GM18951 (cell line): ENCODE results near the gene KISS1R.

Source experiments
- POLR2A ChIP-seq: IDR thresholded peaks from 4 replicates; pipeline ENCODE4 v1.6.1; 2011; ENCODE audit warnings: mild to moderate bottlenecking; ENCODE audit not compliant: insufficient read length, insufficient read depth; ENCODE audit errors: extremely low read depth
- in situ Hi-C: fragments of 300-500 bp; cut with MboI; formaldehyde crosslinking; loops from one replicate; pipeline ENCODE4 v1.12.0; 2022; ENCODE audit warnings: low sequenced_read_pairs, mixed read lengths, inconsistent platforms; ENCODE audit not compliant: unreplicated experiment

The KISS1R gene

DNA sequence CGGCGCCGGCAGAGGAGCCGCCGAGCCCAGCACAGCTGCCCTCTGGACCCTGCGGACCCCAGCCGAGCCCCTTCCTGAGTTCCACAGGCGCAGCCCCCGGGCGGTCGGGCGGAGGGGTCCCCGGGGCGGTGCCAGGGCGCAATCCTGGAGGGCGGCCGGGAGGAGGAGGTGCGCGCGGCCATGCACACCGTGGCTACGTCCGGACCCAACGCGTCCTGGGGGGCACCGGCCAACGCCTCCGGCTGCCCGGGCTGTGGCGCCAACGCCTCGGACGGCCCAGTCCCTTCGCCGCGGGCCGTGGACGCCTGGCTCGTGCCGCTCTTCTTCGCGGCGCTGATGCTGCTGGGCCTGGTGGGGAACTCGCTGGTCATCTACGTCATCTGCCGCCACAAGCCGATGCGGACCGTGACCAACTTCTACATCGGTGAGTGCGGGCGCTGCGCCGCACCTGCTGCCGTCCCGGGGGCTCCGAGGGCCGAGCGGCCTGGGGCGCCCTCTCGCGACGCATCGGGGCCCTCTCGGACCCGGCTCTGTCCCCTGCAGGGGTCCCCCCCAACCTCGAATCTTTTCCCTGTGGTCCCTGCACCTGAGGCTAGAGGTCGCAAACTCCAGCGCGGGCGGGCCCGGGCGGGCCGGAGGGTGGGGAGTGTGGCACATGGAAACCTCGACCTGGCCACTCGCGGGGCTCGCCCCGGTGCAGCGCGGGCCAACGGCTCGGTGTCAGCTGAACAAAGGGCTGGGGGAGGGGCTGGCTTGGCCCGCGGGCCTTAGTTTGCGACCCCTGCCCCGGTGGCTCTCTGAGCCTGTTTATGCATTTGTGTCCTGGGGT, at the start of gene KISS1R:
KISS1R (plus strand) TSS at position 11 of the 829 bp plus-strand sequence; CDS start at position 181, 170 bp downstream.
- in situ Hi-C loops, result loop anchor here (10.0 kb wide), 1 partner anchor 53 kb away; no protein-coding TSS in a partner anchor
- TF ChIP-seq POLR2A, result no peak

DNA sequence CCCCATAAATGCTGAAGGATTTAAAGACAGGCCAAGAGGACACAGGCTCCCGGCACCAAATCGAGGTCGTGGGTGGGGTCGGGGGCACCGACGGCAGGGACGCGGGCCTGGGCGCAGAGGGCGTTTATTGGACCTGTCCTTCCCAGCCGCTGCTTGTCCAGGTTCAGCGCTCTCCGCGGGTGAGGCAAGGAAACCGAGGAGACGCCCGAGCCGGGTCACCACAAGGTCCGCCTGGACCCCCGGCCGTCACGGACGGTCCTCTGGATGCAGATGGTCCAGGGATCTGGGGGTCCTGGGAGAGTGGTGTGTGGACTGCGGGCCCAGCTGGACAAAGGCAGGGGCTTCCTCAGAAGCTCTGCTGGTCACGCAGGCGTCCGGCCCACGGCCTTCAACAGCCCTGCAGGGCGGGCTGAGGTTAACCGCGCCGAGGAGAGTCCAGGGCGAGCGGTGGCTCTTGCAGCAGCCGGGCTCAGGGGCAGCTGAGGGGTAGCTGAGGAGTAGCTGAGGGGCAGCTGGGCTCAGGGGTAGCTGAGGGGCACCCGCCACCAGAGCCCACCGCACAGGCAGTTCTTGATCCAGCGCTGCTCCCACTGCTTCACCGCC, 49.2 kb upstream of the KISS1R start:
- TF ChIP-seq POLR2A, result no peak
- in situ Hi-C loops, result loop anchor here (10.0 kb wide), 2 partner anchors 47 to 117 kb away; partner anchors contain the start of genes KISS1R, R3HDM4 and WDR18

DNA sequence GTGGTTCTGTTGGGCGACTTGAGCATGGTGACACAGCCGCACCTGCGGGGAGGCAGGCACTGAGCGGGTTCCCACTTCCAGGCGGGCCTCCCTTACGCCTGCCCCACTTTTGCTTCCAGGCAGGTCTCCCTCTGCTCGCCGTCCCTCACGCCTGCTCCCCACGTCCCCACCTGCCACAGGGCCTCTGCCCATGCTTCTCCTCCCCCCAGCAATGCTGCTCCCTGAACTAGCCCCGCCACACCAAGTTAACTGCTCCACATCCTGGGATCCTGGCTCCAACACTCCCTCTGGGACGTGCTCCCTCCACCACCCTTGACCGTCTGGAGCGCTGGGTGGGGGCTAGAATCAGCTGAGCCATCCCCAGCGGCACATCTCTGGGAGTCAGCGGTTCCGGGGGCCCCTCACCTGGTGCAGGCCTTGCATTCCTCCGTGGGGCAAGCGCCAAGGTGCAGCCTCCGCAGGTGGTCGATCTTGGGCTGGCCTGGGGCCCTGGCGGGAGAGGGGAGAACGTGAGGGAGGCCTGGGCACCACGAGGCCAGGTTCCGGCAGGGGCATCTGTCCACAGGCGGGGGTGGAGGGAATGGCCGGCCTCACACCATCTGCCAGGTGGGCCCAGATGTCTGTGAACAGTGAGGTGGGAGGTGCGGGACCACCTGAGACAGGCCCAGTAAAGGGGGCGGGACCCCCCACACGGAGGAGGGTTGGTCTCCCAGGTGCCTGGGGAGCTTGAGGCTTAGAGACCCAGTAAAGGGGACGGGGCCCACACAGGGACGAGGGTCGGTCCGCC, 48.5 kb upstream of the KISS1R start:
- TF ChIP-seq POLR2A, result no peak
- in situ Hi-C loops, result loop anchor here (10.0 kb wide), 2 partner anchors 46 to 116 kb away; partner anchors contain the start of genes KISS1R, R3HDM4 and WDR18

DNA sequence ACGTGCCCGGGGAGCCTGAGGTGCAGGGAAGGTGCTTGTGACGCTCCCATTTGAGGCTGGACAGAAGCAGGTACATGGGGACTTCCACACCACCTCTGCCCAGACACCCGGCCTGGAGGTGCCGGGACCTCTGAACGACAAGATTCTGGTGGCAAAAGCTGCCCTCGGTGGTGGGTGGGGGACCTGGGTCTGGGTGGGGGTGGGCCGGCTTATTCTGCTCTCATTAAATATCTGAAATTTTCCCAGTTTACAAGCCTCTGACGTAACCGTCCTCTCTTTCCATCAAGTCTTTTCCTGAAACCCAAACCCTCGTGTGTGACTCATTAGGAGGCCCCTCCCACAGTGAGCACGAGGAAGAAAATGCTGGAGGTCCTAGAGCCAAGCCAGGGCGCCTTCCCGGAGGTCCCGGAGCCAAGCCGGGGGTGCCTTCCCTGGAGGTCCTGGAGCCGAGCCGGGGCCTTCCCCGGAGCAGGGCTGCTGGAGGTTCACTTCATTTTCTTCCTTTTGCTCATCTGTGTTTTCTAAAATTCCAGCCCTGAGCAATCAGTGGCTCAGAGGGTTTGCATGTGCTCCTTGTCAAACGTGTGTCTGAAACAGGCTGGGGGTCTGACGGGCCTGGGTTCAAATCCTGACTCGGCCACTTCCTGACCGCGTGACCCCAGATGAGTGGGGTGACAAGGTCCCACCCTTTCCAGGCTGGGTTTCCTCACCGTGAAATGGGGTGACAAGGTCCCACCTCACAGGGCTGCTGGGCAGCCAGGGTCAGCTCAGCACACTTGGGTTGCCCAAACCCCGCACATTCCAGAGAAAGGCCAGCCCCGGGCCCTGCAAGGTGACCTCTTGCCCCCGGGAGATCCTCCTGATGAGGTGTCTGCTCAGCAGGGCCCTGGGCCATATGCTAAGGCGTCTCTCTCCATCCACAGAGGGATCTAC, 47.6 kb upstream of the KISS1R start:
- in situ Hi-C loops, result loop anchor here (10.0 kb wide), 2 partner anchors 45 to 115 kb away; partner anchors contain the start of genes KISS1R, R3HDM4 and WDR18

DNA sequence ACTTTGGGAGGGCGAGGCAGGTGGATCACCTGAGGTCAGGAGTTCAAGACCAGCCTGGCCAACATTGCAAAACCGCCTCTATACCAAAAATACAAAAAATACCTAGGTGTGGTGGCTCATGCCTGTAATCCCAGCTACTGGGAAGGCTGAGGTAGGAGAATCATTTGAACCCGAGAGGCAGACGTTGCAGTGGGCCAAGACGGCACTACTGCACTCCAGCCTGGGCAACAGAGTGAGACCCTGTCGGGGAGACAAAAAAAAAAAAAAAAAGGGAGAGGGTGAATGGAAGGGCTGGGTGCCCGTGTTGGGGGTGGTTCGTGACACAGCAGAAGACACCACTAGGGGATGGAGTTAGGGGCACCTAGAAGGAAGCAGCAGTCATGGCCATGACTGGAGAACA, 46.8 kb upstream of the KISS1R start:
- no peak for TF ChIP-seq POLR2A
- in situ Hi-C loops, result no loop called here

More for the DNA sequence above, 47.6 kb upstream of the KISS1R start:
- TF ChIP-seq POLR2A, result no peak

DNA sequence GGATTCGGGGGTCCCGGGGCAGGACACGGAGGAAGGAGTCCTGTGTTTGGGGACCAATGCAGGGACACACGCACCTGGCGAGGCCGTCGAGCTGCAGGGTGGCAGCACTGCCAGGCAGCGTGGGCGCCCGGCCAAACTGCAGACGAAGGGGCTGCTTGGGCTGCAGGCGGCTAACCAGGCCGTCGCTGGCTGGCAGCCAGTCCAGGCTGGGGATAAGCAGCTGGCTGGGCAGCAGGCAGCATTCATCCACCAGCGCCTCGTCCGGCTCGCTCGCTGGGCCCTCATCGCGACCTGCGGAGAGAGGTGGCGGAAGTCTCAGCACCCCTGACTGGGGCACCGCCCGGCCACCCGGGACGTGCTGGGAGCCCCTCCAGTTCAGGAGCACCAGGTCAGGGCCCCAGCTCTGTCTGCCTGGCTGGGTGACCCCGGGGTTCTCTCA, 46.2 kb upstream of the KISS1R start:
- TF ChIP-seq POLR2A, result no peak
- in situ Hi-C loops, result no loop called here

DNA sequence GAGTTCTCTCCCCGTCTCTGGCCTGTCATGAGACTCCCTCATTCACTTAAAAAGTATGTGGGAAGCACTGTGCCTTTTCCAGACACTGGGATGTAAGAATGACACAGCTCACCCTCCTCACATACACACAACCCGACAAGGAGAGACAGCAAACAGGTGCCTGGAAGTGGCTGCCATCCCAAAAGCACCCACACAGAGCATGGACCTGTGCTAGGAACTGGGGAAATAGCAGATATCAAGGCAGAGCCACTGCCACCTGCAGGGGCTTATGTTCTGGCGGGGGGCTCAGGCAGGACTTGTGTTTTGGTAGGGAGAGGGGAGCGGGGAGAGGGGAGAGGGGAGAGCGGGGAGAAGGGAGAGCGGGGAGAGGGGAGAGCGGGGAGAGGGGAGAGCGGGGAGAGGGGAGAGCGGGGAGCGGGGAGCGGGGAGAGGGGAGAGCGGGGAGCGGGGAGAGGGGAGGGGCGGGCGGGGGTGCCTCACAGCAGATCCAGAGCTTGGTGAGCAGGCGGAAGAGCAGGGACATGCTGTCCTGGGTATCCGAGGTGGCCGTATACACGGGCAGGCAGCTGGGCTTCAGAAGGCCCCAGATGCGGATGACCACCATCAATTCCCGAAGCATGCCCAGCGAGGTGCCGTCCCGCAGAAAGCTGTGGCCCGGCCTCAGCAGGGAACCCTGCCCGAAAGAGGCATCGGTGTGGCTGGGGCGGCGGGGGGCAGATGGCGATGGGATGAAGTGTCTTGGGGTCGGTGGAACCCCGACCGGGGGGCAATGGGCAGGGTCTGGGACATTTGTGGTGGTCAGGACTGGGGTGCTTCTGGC, 45.5 kb upstream of the KISS1R start:
- TF ChIP-seq POLR2A, result no peak
- in situ Hi-C loops, result no loop called here

DNA sequence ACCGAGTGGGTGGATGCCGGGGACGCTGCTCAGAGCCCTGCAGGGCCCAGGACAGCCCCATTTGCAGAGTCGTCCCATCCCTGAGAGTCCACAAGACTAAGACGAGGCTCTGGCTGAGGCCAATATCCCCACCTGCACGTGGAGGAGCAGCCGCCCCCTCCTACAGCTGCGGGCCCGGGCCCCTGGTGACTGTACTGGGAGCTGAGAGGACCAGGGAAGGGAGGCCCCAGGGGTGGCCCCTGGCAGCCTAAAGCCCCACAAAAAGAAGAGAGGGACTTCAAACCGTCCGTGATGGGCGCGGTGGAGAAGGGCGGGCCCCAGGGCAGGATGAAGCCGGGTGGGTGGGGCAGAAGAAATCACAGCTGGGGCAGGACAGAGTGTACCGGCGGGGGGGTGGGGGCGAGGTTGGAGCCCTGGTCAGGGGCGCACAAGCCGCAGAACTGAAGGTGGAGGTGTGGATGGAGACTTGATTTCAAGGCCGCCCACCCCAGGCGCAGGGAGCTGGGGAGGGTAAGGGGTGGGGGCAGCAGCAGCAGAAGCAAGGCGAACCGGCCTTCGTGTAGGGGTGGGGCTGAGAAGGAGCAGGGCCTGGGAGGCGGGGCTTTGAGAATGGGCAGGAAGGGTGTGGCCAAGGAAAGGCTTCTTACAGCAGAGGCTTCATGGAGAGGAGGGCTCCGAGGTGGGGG, 44.7 kb upstream of the KISS1R start:
- in situ Hi-C loops, result no loop called here
- no peak for TF ChIP-seq POLR2A

DNA sequence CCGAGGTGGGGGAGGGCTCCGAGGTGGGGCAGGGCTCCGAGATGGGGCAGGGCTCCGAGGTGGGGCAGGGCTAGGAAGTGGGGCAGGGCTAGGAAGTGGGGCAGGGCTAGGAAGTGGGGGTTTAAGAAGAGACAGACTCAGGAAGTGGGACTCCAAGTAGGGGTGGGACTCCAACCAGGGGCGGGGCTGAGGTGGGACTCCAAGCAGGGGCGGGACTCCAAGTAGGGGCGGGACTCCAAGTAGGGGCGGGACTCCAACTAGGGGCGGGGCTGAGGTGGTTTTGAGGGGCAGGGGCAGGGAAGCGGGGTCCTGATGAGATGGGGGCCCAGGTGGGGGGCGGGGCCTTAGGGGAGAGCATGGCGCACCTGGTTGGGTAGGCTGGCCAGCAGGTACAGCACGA, 44.0 kb upstream of the KISS1R start:
- no peak for TF ChIP-seq POLR2A
- in situ Hi-C loops, result no loop called here

DNA sequence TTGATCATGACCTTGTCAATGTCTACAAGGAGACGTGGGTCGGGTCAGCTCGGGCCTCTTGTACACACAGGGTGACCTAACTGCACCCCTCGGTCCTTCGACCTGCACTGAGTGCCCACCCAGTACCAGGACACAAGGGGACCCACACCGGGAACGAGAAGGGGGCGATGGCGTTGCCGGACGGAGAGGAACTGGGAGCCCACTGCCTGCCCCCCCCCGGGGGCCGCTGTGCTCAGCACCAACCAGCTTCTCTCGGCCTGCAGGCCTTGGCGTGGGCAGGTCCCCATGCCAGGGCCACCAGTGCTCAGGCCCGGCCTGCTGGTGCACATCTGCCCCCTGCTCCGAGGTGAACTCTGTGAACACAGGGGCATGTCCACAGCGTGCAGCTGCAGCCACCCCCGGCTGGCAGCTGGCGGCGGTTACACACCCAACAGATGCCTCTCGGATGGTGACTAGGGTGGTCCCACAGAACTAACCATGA, 43.5 kb upstream of the KISS1R start:
- in situ Hi-C loops, result no loop called here
- TF ChIP-seq POLR2A, result no peak

DNA sequence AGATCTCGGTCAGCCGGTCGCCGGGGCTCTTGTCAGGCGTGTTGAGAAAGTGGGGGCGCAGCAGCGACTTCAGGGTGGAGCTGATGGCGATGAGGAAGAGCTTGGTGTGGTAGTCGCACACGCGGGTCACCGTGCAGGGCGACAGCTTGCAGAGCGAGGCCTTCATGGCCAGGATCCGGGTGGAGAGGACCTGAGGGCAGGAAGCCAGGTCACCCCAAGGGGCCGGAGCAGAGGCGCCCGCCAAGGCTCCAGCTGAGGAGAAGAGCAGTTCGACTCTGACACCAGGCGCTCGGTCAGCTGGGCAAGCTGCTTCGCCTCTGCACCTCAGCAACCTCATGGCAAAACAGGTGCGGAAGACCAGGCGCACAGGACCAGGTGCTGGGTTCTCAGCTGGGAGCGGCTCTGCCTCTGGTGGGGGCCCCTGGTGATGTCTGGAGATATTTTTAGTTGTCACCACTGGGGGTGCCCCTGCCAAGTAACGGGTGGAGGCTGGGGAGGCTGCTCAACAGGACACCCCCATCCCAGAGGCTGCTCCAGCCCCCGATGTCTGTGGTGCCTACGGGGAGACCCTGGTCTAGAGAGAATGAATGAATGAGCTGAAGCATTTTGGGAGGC, 41.8 kb upstream of the KISS1R start:
- no peak for TF ChIP-seq POLR2A
- in situ Hi-C loops, result no loop called here

DNA sequence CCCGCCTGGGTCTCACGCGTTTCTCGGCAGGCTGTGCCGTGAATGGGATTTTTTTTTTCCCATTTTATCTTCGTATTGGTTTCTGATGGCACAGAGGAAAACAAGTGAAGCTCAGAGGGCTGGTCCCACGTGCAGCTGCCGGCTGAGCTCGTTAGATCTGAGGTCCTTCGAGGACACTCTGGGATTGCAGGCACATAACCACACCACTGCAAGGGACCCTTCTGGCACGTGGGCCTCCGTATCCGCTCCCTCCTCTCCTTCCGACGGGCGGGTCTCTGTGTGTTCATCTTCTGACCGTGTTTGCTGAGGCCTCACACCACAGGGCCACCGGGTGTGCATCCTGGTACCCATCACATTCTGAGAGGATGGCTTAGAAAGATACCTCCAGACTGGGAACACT, 41.0 kb upstream of the KISS1R start:
- no peak for TF ChIP-seq POLR2A
- in situ Hi-C loops, result no loop called here
